Measurements from ENCODE around the gene PIK3R5. TPM values are rescaled to one million over a fixed set of nuclear protein-coding genes. Genes with fewer than 3 reads are reported as not detected.
"Not testable (repeated sequence)": the region's sequence is repeated elsewhere in the genome, so short reads cannot be mapped to it uniquely, and the experiment has no call there.

PIK3R5 gene
- total and polyA plus RNA-seq, 3 donors from 2014 or later = 6.1 to 14.0 (median 7.4) TPM

GRCh38 chr17:8887834-8888703 is 77.4 kb downstream of the PIK3R5 start:
- H3K9me3 ChIP-seq = no peaks in the 10 kb centered on the region
- peak; percentile 87 for DNase-seq
- intact Hi-C loops (cut with DNase I; ENCODE audit: low total_unique reads) = no loop called here
- H3K27ac ChIP-seq = no peak overlapping the region
- WGBS, 2 donors = 69 to 73% methylated on average over 27 to 39 of the region's 39 CpGs
- no peaks in the 10 kb centered on the region for H3K27me3 ChIP-seq
- H3K4me1 ChIP-seq = no peaks in the 10 kb centered on the region
- H3K36me3 ChIP-seq (ENCODE audit: low read depth, missing control alignments) = no peaks in the 10 kb centered on the region
- H3K4me3 ChIP-seq = no peak overlapping the region
- TF ChIP-seq CTCF (IDR thresholded peaks at IDR 0.05) = peak in 2 of 3 experiments; percentile 17 to 33
- no peak for TF ChIP-seq POLR2A (IDR thresholded peaks at IDR 0.05)

- TF ChIP-seq POLR2A (IDR thresholded peaks at IDR 0.05) (no peak), CTCF (IDR thresholded peaks at IDR 0.05) (no peak)
- H3K4me1 ChIP-seq = no peaks in the 10 kb centered on the region
- intact Hi-C loops (cut with DNase I; ENCODE audit: low total_unique reads) = no loop called here
- no peak overlapping the region for H3K27ac ChIP-seq
- H3K36me3 ChIP-seq (ENCODE audit: low read depth, missing control alignments) = no peaks in the 10 kb centered on the region
- H3K9me3 ChIP-seq = no peaks in the 10 kb centered on the region
- WGBS, 2 donors = 92 to 94% methylated on average over 11 of the region's 11 CpGs
- DNase-seq = no peak
- no peak overlapping the region for H3K4me3 ChIP-seq
- H3K27me3 ChIP-seq = no peaks in the 10 kb centered on the region
Measured at GRCh38 chr17:8887301-8887700, 78.2 kb downstream of the PIK3R5 start.

GRCh38 chr17:8885967-8886684 is 79.4 kb downstream of the PIK3R5 start:
- Histone ChIP-seq H3K27ac (no peak overlapping the region), H3K27me3 (no peaks in the 10 kb centered on the region), H3K36me3 (ENCODE audit: low read depth, missing control alignments) (no peaks in the 10 kb centered on the region), H3K4me3 (peak overlapping the region in 1 of 2 donors; percentile 20), H3K4me1 (no peaks in the 10 kb centered on the region), H3K9me3 (no peaks in the 10 kb centered on the region)
- 53 to 72% methylated on average over 21 to 23 of the region's 23 CpGs for WGBS, 2 donors
- no peak for DNase-seq
- TF ChIP-seq CTCF (IDR thresholded peaks at IDR 0.05) = no peak
- intact Hi-C loops (cut with DNase I; ENCODE audit: low total_unique reads) = no loop called here

- H3K4me1 ChIP-seq; H3K4me3 ChIP-seq; H3K9me3 ChIP-seq; H3K36me3 ChIP-seq (ENCODE audit: low read depth, missing control alignments); intact Hi-C loops (cut with DNase I; ENCODE audit: low total_unique reads); H3K27me3 ChIP-seq; H3K27ac ChIP-seq: not testable (repeated sequence)
- 35 to 68% methylated on average over 12 to 25 of the region's 30 CpGs for WGBS, 2 donors
- DNase-seq = peak; percentile 70
Measured at GRCh38 chr17:8885163-8885966, 80.1 kb downstream of the PIK3R5 start.
